GM21619 (cell line): ENCODE results near the gene AGBL4.
"Not testable (repeated sequence)": the region's sequence is repeated elsewhere in the genome, so short reads cannot be mapped to it uniquely, and the experiment has no call there.

Experiments
- ATAC-seq: cut with Tn5 transposase; IDR thresholded peaks from one replicate; pipeline ENCODE4 v1.9.1; 2021; ENCODE audit not compliant: unreplicated experiment

Gene AGBL4

GRCh38 chr1:48523558-48523957 is 1500.2 kb downstream of the AGBL4 start:
- no peak for ATAC-seq

- ATAC-seq, result not testable (repeated sequence)
Observed at GRCh38 chr1:48519896-48520295, 1503.9 kb downstream of the AGBL4 start.

- no peak for ATAC-seq
Observed at GRCh38 chr1:48506870-48507269, 1516.9 kb downstream of the AGBL4 start.

GRCh38 chr1:48500541-48501450 is 1523.0 kb downstream of the AGBL4 start:
- no peak for ATAC-seq

- no peak for ATAC-seq
Observed at GRCh38 chr1:48499211-48499735, 1524.5 kb downstream of the AGBL4 start.

- ATAC-seq, result peak; percentile 87
Observed at GRCh38 chr1:48498096-48498791, 1525.5 kb downstream of the AGBL4 start.

- no peak for ATAC-seq
Observed at GRCh38 chr1:48495911-48496310, 1527.8 kb downstream of the AGBL4 start.

- ATAC-seq, result no peak
Observed at GRCh38 chr1:48495166-48495565, 1528.6 kb downstream of the AGBL4 start.

- no peak for ATAC-seq
Observed at GRCh38 chr1:48493970-48494769, 1529.6 kb downstream of the AGBL4 start.

- ATAC-seq, result no peak
Observed at GRCh38 chr1:48493041-48493440, 1530.7 kb downstream of the AGBL4 start.

- ATAC-seq, result no peak
Observed at GRCh38 chr1:48492392-48492791, 1531.4 kb downstream of the AGBL4 start.

- no peak for ATAC-seq
Observed at GRCh38 chr1:48488721-48489120, 1535.0 kb downstream of the AGBL4 start.
